Measurements from ENCODE around the gene DNAAF5.

GRCh38 chr7:728602-729001 lies 2.1 kb downstream of the DNAAF5 start:
- no peak for TF ChIP-seq POLR2A (IDR thresholded peaks at IDR 0.05)
- TF ChIP-seq, protein P1, sequence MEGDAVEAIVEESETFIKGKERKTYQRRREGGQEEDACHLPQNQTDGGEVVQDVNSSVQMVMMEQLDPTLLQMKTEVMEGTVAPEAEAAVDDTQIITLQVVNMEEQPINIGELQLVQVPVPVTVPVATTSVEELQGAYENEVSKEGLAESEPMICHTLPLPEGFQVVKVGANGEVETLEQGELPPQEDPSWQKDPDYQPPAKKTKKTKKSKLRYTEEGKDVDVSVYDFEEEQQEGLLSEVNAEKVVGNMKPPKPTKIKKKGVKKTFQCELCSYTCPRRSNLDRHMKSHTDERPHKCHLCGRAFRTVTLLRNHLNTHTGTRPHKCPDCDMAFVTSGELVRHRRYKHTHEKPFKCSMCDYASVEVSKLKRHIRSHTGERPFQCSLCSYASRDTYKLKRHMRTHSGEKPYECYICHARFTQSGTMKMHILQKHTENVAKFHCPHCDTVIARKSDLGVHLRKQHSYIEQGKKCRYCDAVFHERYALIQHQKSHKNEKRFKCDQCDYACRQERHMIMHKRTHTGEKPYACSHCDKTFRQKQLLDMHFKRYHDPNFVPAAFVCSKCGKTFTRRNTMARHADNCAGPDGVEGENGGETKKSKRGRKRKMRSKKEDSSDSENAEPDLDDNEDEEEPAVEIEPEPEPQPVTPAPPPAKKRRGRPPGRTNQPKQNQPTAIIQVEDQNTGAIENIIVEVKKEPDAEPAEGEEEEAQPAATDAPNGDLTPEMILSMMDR (IDR thresholded peaks at IDR 0.05): no peak
